ENCODE measurements around the gene ANKRD17.
A peak's percentile ranks its signal among the peaks of the same experiment; 100 is the strongest.

The ANKRD17 gene

GRCh38 chr4:73245955-73246354 is 12.6 kb downstream of the ANKRD17 start:
- FAIRE-seq, result no peak
- TF ChIP-seq CTCF (IDR thresholded peaks at IDR 0.05; ENCODE audit: insufficient read depth, missing control alignments), result no peak
- no peak for DNase-seq (ENCODE audit: insufficient read length, low spot score)

GRCh38 chr4:73244945-73245601 is 13.5 kb downstream of the ANKRD17 start:
- peak; percentile 93 for FAIRE-seq
- no peak for DNase-seq (ENCODE audit: insufficient read length, low spot score)
- TF ChIP-seq CTCF (IDR thresholded peaks at IDR 0.05; ENCODE audit: insufficient read depth, missing control alignments), result no peak

- FAIRE-seq (no peak), DNase-seq (ENCODE audit: insufficient read length, low spot score) (no peak)
- TF ChIP-seq CTCF (IDR thresholded peaks at IDR 0.05; ENCODE audit: insufficient read depth, missing control alignments), result no peak
Measured at GRCh38 chr4:73237044-73237443, 21.6 kb downstream of the ANKRD17 start.

- no peak for TF ChIP-seq CTCF (IDR thresholded peaks at IDR 0.05; ENCODE audit: insufficient read depth, missing control alignments)
- DNase-seq (ENCODE audit: insufficient read length, low spot score), result no peak
- FAIRE-seq, result no peak
Measured at GRCh38 chr4:73236151-73236550, 22.4 kb downstream of the ANKRD17 start.

- FAIRE-seq, result no peak
- TF ChIP-seq CTCF (IDR thresholded peaks at IDR 0.05; ENCODE audit: insufficient read depth, missing control alignments), result no peak
- DNase-seq (ENCODE audit: insufficient read length, low spot score), result no peak
Measured at GRCh38 chr4:73234712-73235111, 23.9 kb downstream of the ANKRD17 start.

GRCh38 chr4:73231518-73232487 is 26.8 kb downstream of the ANKRD17 start:
- FAIRE-seq (no peak), DNase-seq (ENCODE audit: insufficient read length, low spot score) (no peak)
- no peak for TF ChIP-seq CTCF (IDR thresholded peaks at IDR 0.05; ENCODE audit: insufficient read depth, missing control alignments)
